GM18907 (cell line): ENCODE data around the gene CD81.

Source experiments
- ATAC-seq: cut with Tn5 transposase; IDR thresholded peaks from one replicate; pipeline ENCODE4 v1.9.1; 2021; ENCODE audit warnings: mild to moderate bottlenecking, moderate library complexity; ENCODE audit not compliant: unreplicated experiment

CD81 gene

DNA sequence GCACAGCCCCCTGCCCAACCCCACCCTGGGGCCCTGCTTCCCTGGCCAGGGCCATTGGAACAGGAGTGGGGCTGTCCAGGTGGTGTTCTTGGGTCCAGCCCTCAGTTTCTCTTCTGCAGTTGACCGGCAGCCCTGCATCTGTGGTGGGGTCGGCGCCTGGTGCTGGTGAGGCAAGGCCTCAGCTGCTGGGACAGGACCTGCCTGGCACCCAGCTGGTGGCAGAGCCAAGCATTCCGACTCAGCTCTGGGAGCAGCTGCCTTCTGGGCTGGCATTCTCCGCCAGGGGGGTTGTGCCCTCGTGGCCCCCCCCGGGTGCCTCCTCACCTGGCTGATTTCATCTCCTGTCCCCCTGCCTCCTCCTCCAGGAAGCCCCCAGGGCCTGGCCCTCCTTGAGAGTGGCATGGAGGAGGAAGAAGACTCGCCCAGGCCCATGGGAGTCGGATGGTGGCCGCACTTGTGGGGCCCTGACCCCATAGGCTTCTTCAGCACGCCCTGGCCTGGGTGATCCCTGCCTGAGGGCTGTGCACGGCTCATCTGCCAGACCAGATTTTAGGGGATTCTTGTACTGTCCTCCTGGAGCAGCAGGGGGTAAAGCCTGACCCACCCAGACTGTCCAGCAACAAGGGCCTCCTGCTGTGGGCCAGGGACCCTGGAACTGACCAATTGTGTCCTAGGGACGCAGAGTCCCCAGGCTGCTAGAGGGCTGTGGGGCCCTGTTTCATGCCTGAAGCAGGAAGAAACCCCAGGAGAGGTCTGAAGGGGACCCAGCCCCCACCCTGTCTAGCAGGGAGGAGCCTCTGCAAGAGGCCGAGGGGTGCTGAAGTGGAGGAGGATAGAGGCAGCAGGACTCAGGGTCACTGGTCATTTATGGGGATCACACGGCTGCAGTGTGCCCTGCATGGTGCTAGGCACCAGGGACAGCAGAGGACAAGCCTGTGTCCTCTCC is 11.6 kb downstream of the CD81 start:
- no peak for ATAC-seq

DNA sequence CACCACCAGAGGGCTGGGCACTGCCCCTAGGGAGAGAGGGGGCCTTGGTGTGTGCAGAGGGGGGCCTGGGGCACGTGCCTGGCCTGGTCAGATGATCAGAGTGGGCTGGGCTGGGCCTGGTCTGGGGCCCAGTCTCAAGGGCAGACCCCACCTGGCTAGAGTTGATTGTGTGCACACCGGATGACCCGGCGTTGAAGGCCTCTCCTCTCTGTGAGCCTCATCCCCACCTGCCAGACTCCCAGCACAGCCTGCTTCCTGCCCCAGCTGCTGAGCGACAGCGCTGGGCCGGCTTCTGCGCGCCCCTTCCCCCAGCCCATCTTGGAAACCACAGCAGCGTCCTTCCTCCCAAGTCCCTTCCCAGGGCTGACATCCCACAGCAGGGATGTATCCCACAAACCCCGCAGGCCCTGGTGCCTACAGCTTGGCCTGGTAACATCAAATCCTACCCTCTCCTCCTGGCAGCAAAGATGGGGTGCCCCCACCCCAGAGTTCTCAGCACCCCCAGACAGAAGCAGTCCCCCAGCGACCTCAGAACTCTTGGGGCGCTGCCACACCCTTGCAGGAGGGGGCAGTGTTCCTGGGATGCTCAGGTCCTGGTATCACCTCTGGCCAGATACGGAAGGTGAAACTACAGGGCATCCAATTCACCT is 12.4 kb downstream of the CD81 start:
- no peak for ATAC-seq

DNA sequence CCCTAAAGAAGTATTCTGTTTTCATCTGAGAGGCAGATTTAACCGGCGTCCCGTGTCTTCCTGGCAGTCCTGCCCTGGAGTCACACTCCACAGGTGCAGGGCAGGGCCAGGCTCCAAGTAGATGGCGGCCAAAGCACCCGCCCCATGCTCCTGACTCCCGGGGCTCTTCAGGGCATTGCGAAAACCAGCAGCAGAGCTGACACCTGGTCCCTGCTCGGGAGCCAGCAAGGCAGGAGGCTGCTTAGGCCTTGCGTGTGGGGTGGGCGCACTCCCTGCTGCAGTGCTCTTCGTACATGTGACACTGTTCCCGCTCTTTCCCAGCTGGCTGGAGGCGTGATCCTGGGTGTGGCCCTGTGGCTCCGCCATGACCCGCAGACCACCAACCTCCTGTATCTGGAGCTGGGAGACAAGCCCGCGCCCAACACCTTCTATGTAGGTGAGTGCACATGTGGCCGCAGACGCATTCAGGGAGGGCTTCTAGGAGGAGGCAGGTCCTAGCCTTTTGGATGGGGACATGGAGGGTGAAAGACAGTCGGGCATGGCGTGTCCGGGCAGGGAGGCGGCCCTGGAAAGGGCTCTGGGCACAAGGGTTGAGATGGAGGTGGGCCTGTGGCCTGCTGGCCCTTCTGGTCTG is 13.1 kb downstream of the CD81 start:
- no peak for ATAC-seq

DNA sequence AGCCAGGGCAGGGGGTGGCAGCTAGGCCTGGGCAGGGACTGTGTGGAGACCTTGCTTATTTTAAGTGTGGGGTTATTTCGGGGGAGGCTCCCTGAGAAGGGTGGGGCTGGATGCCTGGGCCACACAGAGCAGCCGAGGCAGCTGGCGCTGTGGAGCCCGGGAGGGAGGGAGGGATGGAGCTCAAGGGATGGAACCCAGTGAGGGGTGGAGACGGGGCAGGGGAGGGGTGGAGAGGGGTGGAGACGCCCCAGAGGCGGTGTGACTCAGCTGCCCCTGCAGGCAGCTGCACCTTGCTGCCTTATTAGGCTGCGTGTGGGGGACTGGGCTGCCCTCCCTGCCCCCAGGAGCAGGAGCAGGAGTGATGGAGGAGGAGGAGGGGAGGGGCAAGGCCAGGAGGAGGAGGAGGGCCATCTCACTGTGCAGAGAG is 13.6 kb downstream of the CD81 start:
- no peak for ATAC-seq

DNA sequence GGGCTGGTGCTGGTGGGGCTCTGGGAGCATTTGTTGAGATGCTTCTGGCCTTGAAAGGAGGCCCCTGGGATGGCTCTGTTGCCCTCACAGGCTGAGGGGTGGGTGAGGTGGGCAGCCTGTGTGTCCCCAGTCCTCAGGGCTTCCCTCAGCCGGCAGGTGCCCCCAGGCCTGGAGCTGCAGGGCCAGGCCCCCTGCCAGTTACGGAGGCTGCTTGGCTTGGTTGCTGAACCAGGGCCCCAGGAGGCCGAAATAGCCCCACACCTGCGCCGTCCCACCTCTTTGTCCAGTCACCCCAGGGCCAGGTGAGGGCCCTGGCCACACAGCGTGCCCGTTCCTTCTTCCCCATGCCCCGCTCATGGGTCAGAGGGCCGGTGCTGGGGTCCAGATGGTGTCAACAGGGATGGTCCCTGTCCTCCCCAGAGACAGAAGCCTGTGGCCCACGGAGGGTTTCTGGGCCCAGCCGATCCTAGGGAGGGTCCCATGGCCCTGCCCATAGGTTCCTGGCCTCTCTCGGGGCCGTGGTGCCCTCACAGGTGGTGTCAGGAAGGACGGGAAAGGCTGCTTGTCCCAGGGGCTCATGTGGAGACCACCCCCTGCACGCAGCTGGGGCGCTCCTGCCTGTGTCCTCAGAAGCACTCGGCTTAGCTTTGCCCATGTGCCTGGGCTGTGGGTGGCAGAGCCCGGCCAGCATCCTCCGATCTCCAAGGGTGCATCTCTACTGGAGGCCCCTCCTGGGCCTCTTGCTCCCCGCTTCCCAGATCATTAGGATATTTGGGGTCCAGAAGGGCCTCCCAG is 14.3 kb downstream of the CD81 start:
- ATAC-seq, result no peak

DNA sequence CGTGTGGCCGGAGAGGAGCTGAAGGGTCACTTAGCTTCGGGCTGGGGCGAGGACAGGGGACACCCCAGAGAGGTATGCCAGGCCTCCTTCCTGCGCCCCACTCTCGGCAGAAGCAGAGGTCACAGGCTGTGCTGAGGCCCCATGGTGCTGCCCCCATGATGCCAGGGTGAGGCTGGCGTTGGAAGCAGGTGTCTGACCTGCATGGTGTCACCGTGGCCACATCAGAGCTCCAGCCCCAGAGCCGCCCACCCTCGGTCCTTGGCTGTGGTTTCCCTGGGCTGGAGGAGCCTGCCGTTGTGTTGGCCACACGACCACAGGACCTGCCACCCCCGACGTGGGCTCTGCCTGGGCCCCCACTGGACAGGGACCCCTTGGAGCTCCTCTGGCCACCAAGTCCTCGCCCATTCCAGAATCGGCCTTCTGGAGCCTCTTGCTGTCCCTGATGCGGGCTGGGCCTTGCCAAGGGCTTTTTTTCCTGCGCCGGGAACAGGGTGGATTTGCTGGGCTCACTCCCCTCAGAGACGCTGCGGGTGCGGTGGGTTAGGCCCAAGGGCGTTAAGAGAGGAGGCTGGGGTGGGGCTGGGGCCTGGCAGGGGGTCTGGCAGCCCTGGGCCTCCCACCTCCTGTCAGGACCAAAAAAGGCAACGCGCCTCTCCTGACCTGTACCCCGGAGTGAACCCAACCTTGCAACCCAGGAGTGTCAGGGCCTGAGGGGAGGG is 15.3 kb downstream of the CD81 start:
- ATAC-seq, result no peak

DNA sequence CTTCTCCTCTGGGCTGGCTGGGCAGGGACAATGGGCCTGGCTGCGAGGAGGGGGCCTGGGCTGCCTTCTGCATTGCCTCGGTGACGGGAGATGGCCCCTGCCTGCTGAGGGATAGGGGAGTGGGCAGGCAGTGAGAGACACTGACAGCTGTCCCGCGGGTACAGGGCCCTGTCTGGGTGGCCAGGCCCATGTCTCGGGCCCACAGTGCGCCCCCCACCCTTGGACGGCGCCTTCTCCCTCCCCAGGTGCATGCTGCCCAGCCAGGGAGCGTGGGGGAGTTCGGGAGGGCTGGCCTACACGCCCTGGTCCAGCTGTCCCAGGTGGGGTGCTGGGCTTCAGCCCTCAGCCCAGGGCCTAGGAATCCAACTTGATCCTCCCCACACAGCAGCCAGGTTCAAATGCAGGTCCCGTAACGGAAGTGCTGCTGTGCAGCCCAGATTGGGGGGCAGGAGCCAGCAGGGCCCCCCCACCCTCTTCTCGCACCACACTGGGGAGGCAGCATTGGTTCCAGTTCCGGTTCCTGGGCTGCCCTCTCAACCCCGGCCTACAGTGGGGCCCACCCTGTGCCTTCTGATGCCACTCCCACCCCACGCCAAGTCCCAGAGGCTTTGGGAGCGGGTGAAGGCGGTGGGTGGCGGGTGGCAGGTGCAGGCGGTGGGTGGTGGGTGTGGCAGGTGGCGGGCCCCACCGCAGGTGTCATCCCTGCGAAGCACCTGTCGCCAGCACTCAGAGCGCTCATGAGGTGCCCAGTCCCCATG is 16.2 kb downstream of the CD81 start:
- ATAC-seq, result no peak

DNA sequence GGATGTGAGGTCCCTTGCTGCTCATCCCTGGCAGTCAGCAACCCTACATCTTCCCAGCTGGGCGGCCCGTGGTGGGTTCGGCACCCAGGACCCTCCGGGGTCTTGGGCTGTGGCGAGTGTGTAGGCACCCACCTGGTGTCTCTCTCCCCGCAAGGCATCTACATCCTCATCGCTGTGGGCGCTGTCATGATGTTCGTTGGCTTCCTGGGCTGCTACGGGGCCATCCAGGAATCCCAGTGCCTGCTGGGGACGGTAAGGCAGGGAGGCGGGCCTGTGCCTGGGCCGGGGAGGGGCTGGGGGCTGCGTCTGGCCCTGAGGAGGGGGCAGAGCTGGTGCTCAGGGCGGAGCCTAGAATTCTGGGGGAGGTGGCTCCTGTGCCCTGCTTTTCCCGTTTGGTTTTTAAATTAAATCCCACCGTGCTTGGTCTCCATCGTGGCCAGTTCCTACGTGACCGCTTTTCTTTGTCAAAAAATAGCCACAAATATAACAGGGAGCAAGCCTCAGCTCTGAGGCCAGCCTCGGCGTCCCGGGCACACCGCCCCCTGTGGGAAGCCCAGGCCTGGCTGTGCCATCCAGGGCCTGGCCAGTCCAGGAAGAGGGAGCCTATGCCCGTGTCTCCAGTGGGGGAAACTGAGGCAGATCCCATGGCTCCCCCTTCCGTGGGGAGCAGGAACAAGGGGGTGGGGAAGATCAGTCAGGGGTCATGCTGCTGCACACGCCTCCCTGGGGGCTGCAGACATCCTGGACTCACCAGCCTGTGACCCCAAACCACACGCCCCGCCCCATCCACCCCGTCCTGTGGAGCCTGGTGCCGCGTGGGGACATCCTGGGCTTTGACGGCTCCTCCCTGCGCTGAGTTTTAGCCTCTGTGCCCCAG is 17.1 kb downstream of the CD81 start:
- ATAC-seq, result no peak

DNA sequence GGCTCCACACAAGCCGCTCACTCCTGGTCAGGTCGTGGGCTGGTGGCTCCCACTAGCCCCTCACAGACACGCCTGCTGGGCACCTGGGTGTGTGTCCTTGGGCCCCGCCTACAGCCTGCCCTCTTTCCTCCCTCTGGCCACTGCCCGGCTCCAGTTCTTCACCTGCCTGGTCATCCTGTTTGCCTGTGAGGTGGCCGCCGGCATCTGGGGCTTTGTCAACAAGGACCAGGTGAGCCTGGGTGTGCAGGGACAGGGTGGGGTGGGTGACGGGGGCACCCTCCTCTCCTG is 17.7 kb downstream of the CD81 start:
- ATAC-seq, result no peak

DNA sequence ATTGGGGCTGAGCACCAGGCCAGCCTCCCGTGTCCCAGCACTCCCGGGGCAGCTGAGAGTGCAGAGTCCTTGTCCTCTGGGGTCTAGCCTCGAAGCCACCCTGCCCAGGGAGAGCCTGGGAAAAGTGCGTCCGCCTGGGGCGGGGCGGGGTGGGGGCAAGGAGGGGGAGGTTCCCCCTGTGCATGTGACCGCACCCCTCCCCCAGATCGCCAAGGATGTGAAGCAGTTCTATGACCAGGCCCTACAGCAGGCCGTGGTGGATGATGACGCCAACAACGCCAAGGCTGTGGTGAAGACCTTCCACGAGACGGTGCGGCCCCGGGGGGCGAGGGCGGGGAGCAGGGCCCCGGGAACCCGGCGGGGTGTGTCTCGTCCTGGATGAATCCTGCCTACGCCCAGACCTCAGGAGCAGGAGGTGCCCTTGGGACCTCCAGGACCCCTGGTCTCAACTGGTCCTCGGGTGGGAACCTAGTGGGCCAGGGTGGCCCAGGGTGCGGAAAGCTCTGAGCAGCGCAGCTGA is 18.2 kb downstream of the CD81 start:
- no peak for ATAC-seq

DNA sequence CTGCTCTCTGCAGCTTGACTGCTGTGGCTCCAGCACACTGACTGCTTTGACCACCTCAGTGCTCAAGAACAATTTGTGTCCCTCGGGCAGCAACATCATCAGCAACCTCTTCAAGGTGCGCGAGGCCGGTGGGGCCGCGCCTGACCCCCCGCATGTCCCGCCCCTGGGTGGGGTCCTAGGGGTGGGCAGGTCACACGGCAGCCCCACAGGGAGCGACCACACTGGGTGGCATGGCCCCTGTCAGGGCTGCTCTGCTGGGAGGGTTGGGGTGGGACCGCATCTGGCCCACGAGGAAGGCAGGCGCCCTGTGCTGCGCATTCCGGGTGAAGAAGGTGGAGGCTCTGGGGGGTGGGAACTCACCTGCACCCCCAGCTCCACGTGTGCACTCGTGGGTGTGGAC is 18.7 kb downstream of the CD81 start:
- ATAC-seq, result no peak

DNA sequence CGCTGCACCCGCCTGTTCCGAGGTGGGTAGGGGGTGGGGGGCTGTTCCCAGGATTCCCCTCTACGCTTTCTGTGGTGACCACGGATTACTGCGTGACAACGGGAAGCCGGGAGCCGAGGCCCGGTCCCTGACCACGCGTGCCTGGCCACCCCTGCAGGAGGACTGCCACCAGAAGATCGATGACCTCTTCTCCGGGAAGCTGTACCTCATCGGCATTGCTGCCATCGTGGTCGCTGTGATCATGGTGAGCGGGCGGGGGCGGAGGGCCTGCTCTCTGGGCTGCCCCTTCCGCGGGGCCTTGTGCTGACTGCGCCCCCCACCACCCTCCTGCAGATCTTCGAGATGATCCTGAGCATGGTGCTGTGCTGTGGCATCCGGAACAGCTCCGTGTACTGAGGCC is 19.4 kb downstream of the CD81 start:
- ATAC-seq, result no peak

DNA sequence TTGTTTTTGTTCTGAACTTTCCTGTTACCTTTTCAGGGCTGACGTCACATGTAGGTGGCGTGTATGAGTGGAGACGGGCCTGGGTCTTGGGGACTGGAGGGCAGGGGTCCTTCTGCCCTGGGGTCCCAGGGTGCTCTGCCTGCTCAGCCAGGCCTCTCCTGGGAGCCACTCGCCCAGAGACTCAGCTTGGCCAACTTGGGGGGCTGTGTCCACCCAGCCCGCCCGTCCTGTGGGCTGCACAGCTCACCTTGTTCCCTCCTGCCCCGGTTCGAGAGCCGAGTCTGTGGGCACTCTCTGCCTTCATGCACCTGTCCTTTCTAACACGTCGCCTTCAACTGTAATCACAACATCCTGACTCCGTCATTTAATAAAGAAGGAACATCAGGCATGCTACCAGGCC is 19.9 kb downstream of the CD81 start:
- no peak for ATAC-seq

DNA sequence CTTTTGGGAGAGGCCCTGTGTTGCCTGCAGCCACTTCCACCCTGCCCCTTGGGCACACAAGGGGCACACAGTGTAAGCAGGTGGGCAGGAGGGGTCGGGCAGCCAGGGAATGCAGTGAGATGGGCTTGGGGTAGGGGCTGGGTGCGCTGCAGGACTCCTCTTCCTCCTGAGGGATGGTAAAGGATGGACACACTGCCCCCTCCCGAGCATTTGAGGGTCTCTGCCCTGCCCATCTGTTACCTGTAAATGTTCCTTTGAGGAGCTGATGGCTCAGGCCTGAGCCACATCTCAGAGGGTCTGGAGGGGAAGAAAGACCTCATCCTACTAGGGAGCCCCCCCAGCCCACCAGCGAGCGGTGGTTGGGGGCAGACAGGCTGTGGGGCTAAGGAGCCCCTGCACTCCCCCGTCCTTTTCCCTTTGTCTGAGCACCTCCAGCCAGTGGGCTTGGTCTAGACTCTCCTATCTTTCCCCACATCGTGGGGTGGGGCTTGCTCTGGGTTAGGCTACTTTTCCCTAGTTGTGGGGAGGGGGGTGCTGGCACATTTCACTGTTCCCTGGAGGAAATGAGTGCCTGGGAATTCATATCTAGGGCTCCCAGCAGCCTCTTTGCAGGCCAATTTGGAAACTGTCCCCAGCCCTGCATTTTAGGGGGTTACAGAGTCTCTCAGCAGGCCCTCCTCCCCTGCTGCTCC is 21.7 kb downstream of the CD81 start:
- no peak for ATAC-seq

DNA sequence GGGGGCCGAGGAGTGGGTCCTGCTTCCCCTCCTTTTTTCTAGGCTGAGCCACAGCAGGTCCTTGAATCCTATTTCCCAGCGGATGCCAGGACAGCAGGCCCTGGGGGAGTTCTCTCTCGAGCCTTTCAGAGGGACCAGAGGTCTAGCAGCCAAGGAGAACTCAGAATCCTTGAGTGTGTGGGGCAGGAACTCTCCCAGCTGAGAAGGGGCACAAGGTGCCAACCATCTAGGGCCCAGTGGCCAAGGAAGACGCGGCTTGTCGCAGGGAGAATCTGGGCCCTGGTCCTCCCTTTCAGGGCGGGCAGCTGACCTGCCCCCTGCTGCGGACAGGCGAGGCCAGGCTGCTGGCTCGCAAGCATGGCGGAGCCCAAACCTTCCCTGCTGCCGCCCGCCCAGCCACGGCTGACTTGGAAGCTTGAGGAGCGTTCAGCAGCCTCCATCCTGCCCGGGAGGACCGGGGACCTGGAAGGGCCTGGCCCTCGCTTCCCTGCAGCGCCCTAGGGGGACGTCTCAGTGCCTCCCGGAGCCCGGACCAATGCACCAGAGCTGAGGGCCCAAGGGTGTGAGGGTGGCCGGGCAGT is 22.5 kb downstream of the CD81 start:
- peak; percentile 9 for ATAC-seq

DNA sequence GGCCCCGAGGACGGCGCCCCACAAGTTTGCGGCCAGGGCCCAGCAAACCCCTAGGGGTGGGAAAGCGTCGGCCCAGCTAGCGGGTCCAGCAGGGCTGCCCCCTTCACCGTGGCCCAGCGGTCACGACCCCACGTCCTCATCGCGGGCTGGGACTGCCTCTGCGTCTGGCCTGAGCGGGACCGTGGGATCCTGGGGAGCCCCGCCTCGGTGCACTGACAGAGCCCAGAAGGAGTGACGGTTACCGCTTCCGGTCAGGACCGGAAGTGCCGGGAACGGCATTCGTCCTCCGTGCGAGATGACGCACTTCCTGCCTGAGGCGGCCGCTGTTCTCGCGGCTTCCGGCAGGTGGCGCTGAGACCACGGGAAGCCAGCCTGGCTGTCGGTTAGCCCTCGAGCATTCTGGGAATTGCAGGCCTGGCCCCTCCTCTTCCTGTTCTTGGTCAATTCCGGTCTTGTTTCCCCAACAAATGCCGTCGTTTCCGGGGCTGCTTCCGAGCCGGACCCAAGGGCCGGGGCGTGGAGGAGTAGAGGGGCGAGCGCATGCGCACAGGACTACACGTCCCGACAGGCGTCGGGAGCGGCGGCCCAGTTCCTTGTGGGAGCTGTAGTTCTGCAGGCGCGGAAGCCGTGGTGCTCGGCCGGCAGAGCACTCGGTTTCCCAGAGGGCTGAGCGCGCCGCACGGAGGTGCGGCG is 23.1 kb downstream of the CD81 start, which contains the start of gene TSSC4:
Gene TSSC4 (plus strand): TSS at position 682 of the 693 bp plus-strand sequence. CDS start 1,884 bp downstream, outside the sequence.
- ATAC-seq, result peak; percentile 83
